ENCODE results near the gene VWA8. TPM values are rescaled to one million over a fixed set of nuclear protein-coding genes. Genes with fewer than 3 reads are reported as not detected.

The VWA8 gene
- total and polyA plus RNA-seq, 2 experiments from 2014 or later, result 6.3 to 24.6 TPM

GRCh38 chr13:41802684-41803444, 158.0 kb downstream of the VWA8 start (continued):
- no peak for TF ChIP-seq EZH2phosphoT487 (IDR thresholded peaks at IDR 0.05; ENCODE audit: unreplicated experiment)
- TF ChIP-seq ETS1 (IDR thresholded peaks at IDR 0.05), result no peak

- no peaks in the 10 kb centered on the region for H3K79me2 ChIP-seq (replicated peaks; ENCODE audit: insufficient read depth)
- no peaks in the 10 kb centered on the region for H3K4me1 ChIP-seq (ENCODE audit: insufficient read depth)
- H3K36me3 ChIP-seq (ENCODE audit: insufficient read depth), result no peaks in the 10 kb centered on the region
- H3K9me2 ChIP-seq (ENCODE audit: insufficient read depth), result no peaks in the 10 kb centered on the region; the same call in 1 of the 2 replicates
- no peaks in the 10 kb centered on the region for H4K20me1 ChIP-seq (replicated peaks; ENCODE audit: insufficient read depth)
- H3K27me3 Mint-ChIP-seq (ENCODE audit: insufficient read depth, low read depth, poor library complexity), result peaks cover 1% of the 10 kb centered on the region
- peaks cover 12% of the 10 kb centered on the region; the same call in 2 of the 3 replicates for H3K9me3 Mint-ChIP-seq
- no peak overlapping the region for H2AFZ ChIP-seq
- DNase-seq (ENCODE audit: low spot score), result peak; percentile 39
- no peaks in the 10 kb centered on the region for H3K27me3 ChIP-seq (ENCODE audit: insufficient read depth)
- 0 out of 2 replicates have a peak overlapping the region, but pooled peaks have one; percentile 46 for H3K27ac Mint-ChIP-seq
- peaks cover 25% of the 10 kb centered on the region for H3K36me3 Mint-ChIP-seq (ENCODE audit: low read depth)
- peak; percentile 91 for ATAC-seq
- H3F3A ChIP-seq (replicated peaks; ENCODE audit: low read depth), result no peaks in the 10 kb centered on the region
- TF ChIP-seq POLR2AphosphoS5 (IDR thresholded peaks at IDR 0.05; ENCODE audit: low read depth) (no peak), ZNF462 (CRISPR knock-in tag; IDR thresholded peaks at IDR 0.05) (0 out of 2 replicates have a peak, but pooled peaks have one; percentile 17)
- no peak overlapping the region for H3K27ac ChIP-seq (ENCODE audit: low read depth)
- H3K4me3 Mint-ChIP-seq, result no peak overlapping the region
- peaks cover 7% of the 10 kb centered on the region; the same call in 2 of the 3 replicates for H3K4me1 Mint-ChIP-seq
- H3K4me2 ChIP-seq, result no peak overlapping the region
- no peak overlapping the region for H3K4me3 ChIP-seq
Measured at GRCh38 chr13:41802043-41802683, 158.7 kb downstream of the VWA8 start.

All from GM23338 (cell line).